ENCODE data around the gene NDRG2.

GRCh38 chr14:21018286-21018685 is 6.6 kb downstream of the NDRG2 start:
- TF ChIP-seq CTCF (IDR thresholded peaks at IDR 0.05) (no peak), EP300 (IDR thresholded peaks at IDR 0.05) (no peak)

Data from ovary (tissue), 3 donors.